22Rv1 (cell line): ENCODE measurements around the gene LRMDA.

Experiments
- ZFX ChIP-seq: fragments of 450-650 bp; IDR thresholded peaks from 2 replicates; pipeline ENCODE4 v1.6.1; 2017; ENCODE audit warnings: antibody characterized with exemption, borderline replicate concordance
- TF ChIP-seq, protein P1 (sequence below): fragments of 450-650 bp; IDR thresholded peaks from 2 replicates; pipeline ENCODE4 v1.5.1; 2017; ENCODE audit warnings: mild to moderate bottlenecking

GRCh38 chr10:75762431-75762802 is 331.0 kb downstream of the LRMDA start:
- TF ChIP-seq, protein P1, sequence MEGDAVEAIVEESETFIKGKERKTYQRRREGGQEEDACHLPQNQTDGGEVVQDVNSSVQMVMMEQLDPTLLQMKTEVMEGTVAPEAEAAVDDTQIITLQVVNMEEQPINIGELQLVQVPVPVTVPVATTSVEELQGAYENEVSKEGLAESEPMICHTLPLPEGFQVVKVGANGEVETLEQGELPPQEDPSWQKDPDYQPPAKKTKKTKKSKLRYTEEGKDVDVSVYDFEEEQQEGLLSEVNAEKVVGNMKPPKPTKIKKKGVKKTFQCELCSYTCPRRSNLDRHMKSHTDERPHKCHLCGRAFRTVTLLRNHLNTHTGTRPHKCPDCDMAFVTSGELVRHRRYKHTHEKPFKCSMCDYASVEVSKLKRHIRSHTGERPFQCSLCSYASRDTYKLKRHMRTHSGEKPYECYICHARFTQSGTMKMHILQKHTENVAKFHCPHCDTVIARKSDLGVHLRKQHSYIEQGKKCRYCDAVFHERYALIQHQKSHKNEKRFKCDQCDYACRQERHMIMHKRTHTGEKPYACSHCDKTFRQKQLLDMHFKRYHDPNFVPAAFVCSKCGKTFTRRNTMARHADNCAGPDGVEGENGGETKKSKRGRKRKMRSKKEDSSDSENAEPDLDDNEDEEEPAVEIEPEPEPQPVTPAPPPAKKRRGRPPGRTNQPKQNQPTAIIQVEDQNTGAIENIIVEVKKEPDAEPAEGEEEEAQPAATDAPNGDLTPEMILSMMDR = no peak
- no peak for TF ChIP-seq ZFX
